Non-pigmented ciliary epithelial cell (primary cell): ENCODE measurements around the gene RPTOR.

Experiments used
- DNase-seq: peaks from one replicate; pipeline ENCODE4 v3.0.0-alpha.2; 2010; ENCODE audit warnings: low read depth

The RPTOR gene

GRCh38 chr17:80818871-80819270 lies 274.2 kb downstream of the RPTOR start:
- DNase-seq, result no peak

- DNase-seq, result no peak
These were observed 275.0 kb downstream of the RPTOR start for GRCh38 chr17:80819422-80820164.

- no peak for DNase-seq
These were observed 275.7 kb downstream of the RPTOR start for GRCh38 chr17:80820331-80820730.

- no peak for DNase-seq
These were observed 276.9 kb downstream of the RPTOR start for GRCh38 chr17:80821546-80821945.

- no peak for DNase-seq
These were observed 277.5 kb downstream of the RPTOR start for GRCh38 chr17:80822021-80822699.

GRCh38 chr17:80822700-80823410 lies 278.2 kb downstream of the RPTOR start:
- no peak for DNase-seq

GRCh38 chr17:80824549-80825470 lies 280.2 kb downstream of the RPTOR start:
- no peak for DNase-seq

GRCh38 chr17:80825471-80826345 lies 281.1 kb downstream of the RPTOR start:
- no peak for DNase-seq

GRCh38 chr17:80826346-80826954 lies 281.8 kb downstream of the RPTOR start:
- DNase-seq, result no peak

GRCh38 chr17:80826955-80827645 lies 282.5 kb downstream of the RPTOR start:
- peak; percentile 92 for DNase-seq

- no peak for DNase-seq
These were observed 283.3 kb downstream of the RPTOR start for GRCh38 chr17:80827646-80828643.

- DNase-seq, result no peak
These were observed 284.7 kb downstream of the RPTOR start for GRCh38 chr17:80829166-80829813.

GRCh38 chr17:80830020-80830780 lies 285.6 kb downstream of the RPTOR start:
- no peak for DNase-seq

GRCh38 chr17:80831491-80831890 lies 286.9 kb downstream of the RPTOR start:
- DNase-seq, result no peak

- no peak for DNase-seq
These were observed 287.6 kb downstream of the RPTOR start for GRCh38 chr17:80832266-80832676.

- peak; percentile 96 for DNase-seq
These were observed 288.4 kb downstream of the RPTOR start for GRCh38 chr17:80832888-80833583.
